Trophoblast cell (in vitro differentiated cells and primary cell): Measurements from ENCODE around the gene CTTN.

Experiments used
- DNase-seq, 2 donors: peaks; one replicate each; pipeline ENCODE4 v3.0.0-alpha.2; 2016
- H2AFZ ChIP-seq: 2 replicates; pipeline ENCODE4 v1.6.1; 2013; ENCODE audit warnings: low read length, moderate library complexity, mild to moderate bottlenecking; ENCODE audit not compliant: insufficient read depth, poor library complexity
- H2AK5ac ChIP-seq: 2 replicates; pipeline ENCODE4 v1.6.1; 2013; ENCODE audit warnings: mild to moderate bottlenecking, low read length
- H2BK120ac ChIP-seq: 2 replicates; pipeline ENCODE4 v1.6.1; 2013; ENCODE audit warnings: low read length, mild to moderate bottlenecking, moderate library complexity; ENCODE audit not compliant: insufficient read depth, poor library complexity
- H2BK12ac ChIP-seq: 2 replicates; pipeline ENCODE4 v1.6.1; 2013; ENCODE audit warnings: mild to moderate bottlenecking, low read length, moderate library complexity
- H2BK5ac ChIP-seq: 2 replicates; pipeline ENCODE4 v1.6.1; 2013; ENCODE audit warnings: low read length, low read depth, moderate library complexity, mild to moderate bottlenecking; ENCODE audit not compliant: poor library complexity
- H3K14ac ChIP-seq: 2 replicates; pipeline ENCODE4 v1.6.1; 2013; ENCODE audit warnings: mild to moderate bottlenecking, low read length
- H3K18ac ChIP-seq: 2 replicates; pipeline ENCODE4 v1.6.1; 2013; ENCODE audit warnings: mild to moderate bottlenecking, low read length
- H3K23ac ChIP-seq: 2 replicates; pipeline ENCODE4 v1.6.1; 2013; ENCODE audit warnings: low read length
- H3K27ac ChIP-seq: 2 replicates; pipeline ENCODE4 v1.5.1; 2013; ENCODE audit warnings: low read depth, mild to moderate bottlenecking, inconsistent platforms, low read length, moderate library complexity
- H3K27me3 ChIP-seq: 2 replicates; pipeline ENCODE4 v1.6.1; 2013; ENCODE audit warnings: inconsistent platforms, mild to moderate bottlenecking, low read length, moderate library complexity; ENCODE audit not compliant: insufficient read depth
- H3K36me3 ChIP-seq, 2 experiments: 1 replicate in 1 of 2; 2 replicates in 1 of 2; pipeline ENCODE4 v1.6.1; 2013; ENCODE audit warnings: low read length in 2 of 2, mild to moderate bottlenecking in 2 of 2, moderate library complexity in 1 of 2; ENCODE audit not compliant: insufficient read depth in 2 of 2, control insufficient read depth in 1 of 2
- H3K4ac ChIP-seq: 2 replicates; pipeline ENCODE4 v1.6.1; 2013; ENCODE audit warnings: low read depth, mild to moderate bottlenecking, low read length, moderate library complexity
- H3K4me1 ChIP-seq, 2 experiments: 1 replicate in 1 of 2; 2 replicates in 1 of 2; pipeline ENCODE4 v1.6.1; 2013; ENCODE audit warnings: low read length in 2 of 2, mild to moderate bottlenecking in 2 of 2, moderate library complexity in 1 of 2; ENCODE audit not compliant: insufficient read depth in 2 of 2, control insufficient read depth in 1 of 2
- H3K4me2 ChIP-seq: 2 replicates; pipeline ENCODE4 v1.6.1; 2013; ENCODE audit warnings: inconsistent platforms, mild to moderate bottlenecking, low read length, moderate library complexity
- H3K4me3 ChIP-seq: 2 replicates; pipeline ENCODE4 v1.5.1; 2013; ENCODE audit warnings: mild to moderate bottlenecking, low read depth, low read length, inconsistent platforms
- H3K79me1 ChIP-seq: one replicate; pipeline ENCODE4 v1.6.1; 2013; ENCODE audit warnings: low read length
- H3K79me2 ChIP-seq: 2 replicates; pipeline ENCODE4 v1.6.1; 2013; ENCODE audit warnings: low read length, mild to moderate bottlenecking; ENCODE audit not compliant: control insufficient read depth, insufficient read depth, poor library complexity
- H3K9ac ChIP-seq: 2 replicates; pipeline ENCODE4 v1.6.1; 2013; ENCODE audit warnings: mild to moderate bottlenecking, low read length
- H3K9me3 ChIP-seq: 2 replicates; pipeline ENCODE4 v1.6.1; 2013; ENCODE audit warnings: low read depth, mild to moderate bottlenecking, control low read depth, inconsistent platforms, low read length; ENCODE audit not compliant: insufficient read depth
- H4K12ac ChIP-seq: 2 replicates; pipeline ENCODE4 v1.6.1; 2013; ENCODE audit warnings: low read depth, mild to moderate bottlenecking, low read length, moderate library complexity
- H4K8ac ChIP-seq: 2 replicates; pipeline ENCODE4 v1.6.1; 2013; ENCODE audit warnings: low read depth, mild to moderate bottlenecking, low read length, moderate library complexity
- H4K91ac ChIP-seq: one replicate; pipeline ENCODE4 v1.6.1; 2013; ENCODE audit warnings: low read depth, mild to moderate bottlenecking, low read length, moderate library complexity
- WGBS: extraction: QIAGEN DNeasy Blood & Tissue Kit; methylation state at CpG from one replicate; pipeline ENCODE4 v1.1.7; 2013; ENCODE audit warnings: missing lambda C conversion rate; ENCODE audit not compliant: insufficient read length, insufficient coverage; ENCODE audit errors: extremely low coverage; 5-methylcytosine and 5-hydroxymethylcytosine counted together

The CTTN gene

GRCh38 chr11:70434813-70435278 is 36.5 kb downstream of the CTTN start:
- no peak overlapping the region for H4K12ac ChIP-seq
- H3K36me3 ChIP-seq: peaks cover 84 to 88% of the 10 kb centered on the region in 2 experiments
- no peak overlapping the region for H3K4me2 ChIP-seq
- no peak overlapping the region for H3K18ac ChIP-seq
- H3K23ac ChIP-seq: no peak overlapping the region
- H3K79me2 ChIP-seq: no peaks in the 10 kb centered on the region
- no peaks in the 10 kb centered on the region for H3K79me1 ChIP-seq
- no peak overlapping the region for H3K14ac ChIP-seq
- no CpG with 5 or more reads among the region's 17 CpGs for WGBS
- no peak overlapping the region for H2AFZ ChIP-seq
- no peak overlapping the region for H2BK120ac ChIP-seq
- no peaks in the 10 kb centered on the region for H3K9me3 ChIP-seq
- no peak overlapping the region for H4K8ac ChIP-seq
- H3K27ac ChIP-seq: no peak overlapping the region
- H3K9ac ChIP-seq: no peak overlapping the region
- H2BK5ac ChIP-seq: no peak overlapping the region
- H3K27me3 ChIP-seq: no peaks in the 10 kb centered on the region
- no peak overlapping the region for H4K91ac ChIP-seq
- no peak overlapping the region for H2BK12ac ChIP-seq
- no peak overlapping the region for H3K4ac ChIP-seq
- no peak for DNase-seq
- no peaks in the 10 kb centered on the region for H3K4me1 ChIP-seq
- no peak overlapping the region for H3K4me3 ChIP-seq
- no peak overlapping the region for H2AK5ac ChIP-seq

GRCh38 chr11:70435361-70435760 is 37.0 kb downstream of the CTTN start:
- no peaks in the 10 kb centered on the region for H3K79me2 ChIP-seq
- H3K4ac ChIP-seq: no peak overlapping the region
- H3K9ac ChIP-seq: no peak overlapping the region
- no peak overlapping the region for H2AK5ac ChIP-seq
- no peak overlapping the region for H3K4me3 ChIP-seq
- WGBS: no CpG with 5 or more reads among the region's 13 CpGs
- H3K14ac ChIP-seq: no peak overlapping the region
- H3K23ac ChIP-seq: no peak overlapping the region
- H3K4me1 ChIP-seq: no peaks in the 10 kb centered on the region
- no peak overlapping the region for H4K91ac ChIP-seq
- H2BK5ac ChIP-seq: no peak overlapping the region
- no peak overlapping the region for H2BK120ac ChIP-seq
- no peak overlapping the region for H4K12ac ChIP-seq
- H3K9me3 ChIP-seq: no peaks in the 10 kb centered on the region
- no peaks in the 10 kb centered on the region for H3K79me1 ChIP-seq
- H2AFZ ChIP-seq: no peak overlapping the region
- H3K18ac ChIP-seq: no peak overlapping the region
- DNase-seq: no peak
- H3K36me3 ChIP-seq: peaks cover 78 to 85% of the 10 kb centered on the region in 2 experiments
- H3K27ac ChIP-seq: no peak overlapping the region
- H4K8ac ChIP-seq: no peak overlapping the region
- H2BK12ac ChIP-seq: no peak overlapping the region
- H3K27me3 ChIP-seq: no peaks in the 10 kb centered on the region
- no peak overlapping the region for H3K4me2 ChIP-seq

- H3K36me3 ChIP-seq: peaks cover 73 to 79% of the 10 kb centered on the region in 2 experiments
- no peak overlapping the region for H4K8ac ChIP-seq
- no peak for DNase-seq
- H3K9me3 ChIP-seq: no peaks in the 10 kb centered on the region
- no peak overlapping the region for H3K4me2 ChIP-seq
- H3K27ac ChIP-seq: no peak overlapping the region
- H4K12ac ChIP-seq: no peak overlapping the region
- no peaks in the 10 kb centered on the region for H3K27me3 ChIP-seq
- H2BK5ac ChIP-seq: no peak overlapping the region
- no peak overlapping the region for H4K91ac ChIP-seq
- H3K18ac ChIP-seq: no peak overlapping the region
- H3K23ac ChIP-seq: no peak overlapping the region
- no peaks in the 10 kb centered on the region for H3K4me1 ChIP-seq
- H3K79me1 ChIP-seq: no peaks in the 10 kb centered on the region
- no peak overlapping the region for H2BK12ac ChIP-seq
- H3K4me3 ChIP-seq: no peak overlapping the region
- no peak overlapping the region for H2AFZ ChIP-seq
- no peak overlapping the region for H2BK120ac ChIP-seq
- H3K14ac ChIP-seq: no peak overlapping the region
- no peaks in the 10 kb centered on the region for H3K79me2 ChIP-seq
- no peak overlapping the region for H3K4ac ChIP-seq
- H2AK5ac ChIP-seq: no peak overlapping the region
- H3K9ac ChIP-seq: no peak overlapping the region
- no CpG with 5 or more reads among the region's 24 CpGs for WGBS
Observed at GRCh38 chr11:70435765-70436500, 37.6 kb downstream of the CTTN start.

- H3K27ac ChIP-seq: no peak overlapping the region
- H3K14ac ChIP-seq: no peak overlapping the region
- H3K18ac ChIP-seq: no peak overlapping the region
- H2BK5ac ChIP-seq: no peak overlapping the region
- H3K9me3 ChIP-seq: no peaks in the 10 kb centered on the region
- H3K23ac ChIP-seq: no peak overlapping the region
- peaks cover 67 to 74% of the 10 kb centered on the region in 2 experiments for H3K36me3 ChIP-seq
- H4K8ac ChIP-seq: no peak overlapping the region
- H3K27me3 ChIP-seq: no peaks in the 10 kb centered on the region
- H2BK120ac ChIP-seq: no peak overlapping the region
- no peaks in the 10 kb centered on the region for H3K4me1 ChIP-seq
- no peak overlapping the region for H2AK5ac ChIP-seq
- no peak overlapping the region for H3K4ac ChIP-seq
- no CpG with 5 or more reads among the region's 15 CpGs for WGBS
- H2AFZ ChIP-seq: no peak overlapping the region
- H4K12ac ChIP-seq: no peak overlapping the region
- H3K4me3 ChIP-seq: no peak overlapping the region
- H2BK12ac ChIP-seq: no peak overlapping the region
- no peak for DNase-seq
- H3K4me2 ChIP-seq: no peak overlapping the region
- no peaks in the 10 kb centered on the region for H3K79me2 ChIP-seq
- H3K9ac ChIP-seq: no peak overlapping the region
- no peak overlapping the region for H4K91ac ChIP-seq
- no peaks in the 10 kb centered on the region for H3K79me1 ChIP-seq
Observed at GRCh38 chr11:70436501-70436860, 38.2 kb downstream of the CTTN start.
